Measurements from ENCODE around the gene NLRP14.

NLRP14 gene

GRCh38 chr11:7056828-7057513, 36.7 kb downstream of the NLRP14 start:
- DNase-seq, result no peak

DNA sequence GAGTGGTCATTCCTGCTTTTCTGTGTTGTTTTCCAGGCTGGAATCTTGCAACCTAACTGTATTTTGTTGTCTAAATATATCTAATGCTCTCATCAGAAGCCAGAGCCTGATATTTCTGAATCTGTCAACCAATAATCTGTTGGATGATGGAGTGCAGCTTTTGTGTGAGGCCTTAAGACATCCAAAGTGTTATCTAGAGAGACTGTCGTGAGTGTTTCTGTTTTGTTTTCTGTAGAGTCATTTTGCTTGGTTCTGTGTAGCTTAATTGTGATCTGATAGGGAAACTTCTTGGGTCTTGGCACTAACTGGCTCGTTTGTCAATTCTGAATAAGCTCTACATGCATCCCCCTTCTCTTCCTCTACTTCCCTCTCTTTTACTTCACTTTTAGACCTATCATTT, 37.4 kb downstream of the NLRP14 start:
- DNase-seq, result no peak

GRCh38 chr11:7060868-7061267, 40.6 kb downstream of the NLRP14 start:
- DNase-seq, result no peak

GRCh38 chr11:7062534-7062933, 42.3 kb downstream of the NLRP14 start:
- DNase-seq, result no peak

DNA sequence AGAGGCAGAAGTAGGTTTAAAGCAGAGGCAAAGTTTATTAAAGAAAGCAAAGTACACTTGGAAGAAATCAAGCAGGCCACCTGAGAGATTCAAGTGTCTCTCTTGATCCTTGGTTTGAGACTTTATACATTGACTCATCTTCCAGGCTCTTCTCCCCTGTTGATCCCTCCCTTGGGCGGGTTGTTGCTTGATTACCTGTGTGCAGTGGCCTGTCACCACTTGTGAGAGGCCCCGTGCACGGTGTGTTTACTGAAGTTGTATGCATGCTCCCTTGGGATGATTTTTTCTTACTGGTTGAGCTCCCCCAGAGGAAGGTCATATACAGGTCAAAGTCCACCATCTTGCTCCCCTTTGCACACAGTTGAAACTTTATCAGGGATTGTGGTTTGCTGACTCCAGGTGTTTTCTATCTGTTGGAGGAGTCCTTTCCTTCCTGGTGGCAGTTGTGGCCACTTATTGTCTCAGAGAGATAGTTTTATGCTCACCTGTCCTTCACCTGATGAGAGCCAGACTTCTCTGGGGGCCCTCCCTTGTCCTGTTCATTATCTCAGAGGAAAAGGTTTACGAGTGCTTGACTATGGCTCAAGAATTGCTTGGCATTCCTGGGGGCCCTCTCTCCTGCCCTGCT, 52.2 kb downstream of the NLRP14 start:
- no peak for DNase-seq

- DNase-seq, result no peak
Observed at GRCh38 chr11:7077101-7077500, 56.8 kb downstream of the NLRP14 start.

GRCh38 chr11:7079545-7080135, 59.4 kb downstream of the NLRP14 start:
- DNase-seq, result no peak

DNA sequence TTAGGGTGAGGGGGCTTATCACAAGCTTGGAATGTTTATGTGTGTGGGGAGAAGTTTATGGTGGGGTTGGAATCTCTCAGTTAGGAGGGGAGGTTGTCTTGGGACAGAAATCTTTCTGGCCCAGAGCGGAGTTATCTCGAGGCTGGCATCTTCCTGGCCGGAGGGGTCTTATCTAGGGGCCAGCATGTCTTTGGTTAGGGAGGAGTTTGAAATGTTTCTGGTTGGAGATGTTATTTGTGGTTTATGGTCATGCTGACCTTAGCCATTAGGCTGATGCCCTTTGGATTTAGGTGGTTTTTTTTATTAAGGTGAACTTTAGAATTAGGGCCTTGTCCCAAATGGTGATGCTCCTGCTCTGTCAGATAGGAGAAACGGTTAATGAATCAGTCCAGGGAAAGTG, 60.6 kb downstream of the NLRP14 start:
- no peak for DNase-seq

- DNase-seq, result no peak
Observed at GRCh38 chr11:7081441-7081840, 61.2 kb downstream of the NLRP14 start.

GRCh38 chr11:7088921-7089320, 68.6 kb downstream of the NLRP14 start, which contains the start of gene RBMXL2:
Gene RBMXL2, plus strand, starts transcription at chr11:7088998. Its CDS starts 123 bp downstream, at chr11:7089121.
- DNase-seq, result no peak

DNA sequence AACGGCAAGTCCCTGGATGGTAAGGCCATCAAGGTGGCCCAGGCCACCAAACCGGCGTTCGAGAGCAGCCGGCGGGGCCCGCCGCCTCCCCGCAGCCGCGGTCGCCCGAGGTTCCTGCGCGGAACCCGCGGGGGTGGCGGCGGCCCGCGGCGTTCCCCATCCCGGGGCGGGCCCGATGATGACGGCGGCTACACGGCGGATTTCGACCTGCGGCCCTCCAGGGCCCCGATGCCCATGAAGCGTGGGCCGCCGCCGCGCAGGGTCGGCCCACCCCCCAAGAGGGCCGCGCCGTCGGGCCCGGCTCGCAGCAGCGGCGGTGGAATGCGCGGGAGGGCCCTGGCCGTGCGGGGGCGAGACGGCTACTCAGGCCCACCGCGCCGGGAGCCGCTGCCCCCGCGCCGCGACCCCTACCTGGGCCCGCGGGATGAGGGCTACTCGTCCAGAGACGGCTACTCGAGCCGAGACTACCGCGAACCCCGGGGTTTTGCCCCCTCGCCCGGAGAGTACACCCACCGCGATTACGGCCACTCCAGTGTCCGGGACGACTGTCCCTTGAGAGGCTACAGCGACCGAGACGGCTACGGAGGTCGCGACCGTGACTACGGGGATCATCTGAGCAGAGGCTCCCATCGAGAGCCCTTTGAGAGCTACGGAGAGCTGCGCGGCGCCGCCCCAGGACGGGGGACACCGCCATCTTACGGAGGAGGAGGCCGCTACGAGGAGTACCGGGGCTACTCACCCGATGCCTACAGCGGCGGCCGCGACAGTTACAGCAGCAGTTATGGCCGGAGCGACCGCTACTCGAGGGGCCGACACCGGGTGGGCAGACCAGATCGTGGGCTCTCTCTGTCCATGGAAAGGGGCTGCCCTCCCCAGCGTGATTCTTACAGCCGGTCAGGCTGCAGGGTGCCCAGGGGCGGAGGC, 69.3 kb downstream of the NLRP14 start:
- no peak for DNase-seq

DNA sequence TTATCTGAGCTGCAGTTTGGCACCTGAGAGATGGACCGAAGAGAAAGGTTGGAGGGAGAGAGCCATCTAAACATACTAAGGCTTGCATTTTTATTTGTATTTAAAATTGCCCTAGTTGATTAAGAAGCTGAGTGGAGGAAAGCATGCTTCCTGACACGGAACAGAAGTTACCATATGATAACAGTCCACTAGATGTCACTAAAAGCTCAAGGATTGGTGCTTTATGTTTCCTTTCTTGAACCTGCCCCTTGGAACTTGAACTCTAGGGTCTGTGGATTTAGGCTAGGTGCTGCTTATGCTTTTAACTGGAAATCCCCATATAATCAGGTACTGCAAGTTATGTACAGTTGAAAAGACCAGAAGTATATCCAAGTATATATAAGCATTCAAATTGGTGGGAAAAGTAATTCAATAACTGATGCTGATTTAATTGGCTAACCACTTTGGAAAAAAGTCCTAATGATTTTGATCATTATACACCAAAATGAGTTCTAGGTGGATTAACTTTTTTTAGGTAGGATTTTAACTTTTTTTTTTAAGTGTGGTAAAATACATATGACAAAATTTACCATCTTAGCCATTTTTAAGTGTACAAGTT, 78.1 kb downstream of the NLRP14 start:
- DNase-seq, result no peak

DNA sequence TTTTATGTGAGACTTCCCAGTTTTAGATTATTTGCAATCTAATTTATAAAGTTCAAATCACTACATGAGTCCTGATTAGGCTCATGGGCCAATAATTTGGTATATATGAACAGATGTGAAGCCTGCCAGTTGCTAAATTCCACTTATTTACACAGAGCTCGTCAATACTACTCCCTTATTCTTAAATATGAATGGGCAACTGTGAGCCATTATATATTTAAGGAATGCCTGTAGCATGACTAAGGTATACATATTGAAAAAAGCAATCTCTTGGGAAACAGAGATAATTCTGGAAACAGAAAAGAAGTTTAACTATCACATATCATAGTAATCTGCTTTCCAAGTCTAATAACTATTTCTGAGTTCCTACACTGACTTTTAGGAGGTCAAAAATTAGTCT, 95.5 kb downstream of the NLRP14 start:
- DNase-seq, result no peak

DNA sequence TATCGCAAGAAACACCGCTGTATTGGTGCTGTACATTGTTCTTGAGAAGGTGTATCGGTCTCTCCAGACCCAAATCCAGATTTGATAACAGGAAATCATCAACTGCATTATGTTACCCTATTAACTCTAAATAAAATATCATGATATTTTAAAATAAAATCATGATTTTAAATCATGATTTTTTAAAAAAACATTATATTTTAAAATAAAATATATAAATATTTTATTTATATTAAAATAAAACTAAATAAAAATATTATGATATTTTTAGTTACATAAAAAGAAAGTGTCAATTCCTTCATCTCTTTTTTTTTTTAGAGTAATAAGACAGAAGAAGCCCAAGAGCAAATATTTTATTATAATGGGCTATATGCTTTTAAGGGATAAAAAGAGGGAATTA, 96.1 kb downstream of the NLRP14 start:
- DNase-seq, result no peak

All from femur (tissue), 1 donor.